Osteoblast (primary cell): ENCODE measurements around the gene THEM5. TPM values are rescaled to one million over a fixed set of nuclear protein-coding genes. Genes with fewer than 3 reads are reported as not detected.
A peak's percentile ranks its signal among the peaks of the same experiment; 100 is the strongest.

ENCODE experiments used
- DNase-seq: peaks from one replicate; pipeline ENCODE4 v3.0.0; 2011; ENCODE audit warnings: low spot score, mixed read lengths; ENCODE audit not compliant: insufficient read length; ENCODE audit errors: missing footprints
- H2AFZ ChIP-seq: 2 replicates; pipeline ENCODE4 v1.6.0; 2011; ENCODE audit warnings: mild to moderate bottlenecking, low read length
- H3K27ac ChIP-seq: 2 replicates; pipeline ENCODE4 v1.5.1; 2011; ENCODE audit warnings: mild to moderate bottlenecking, low read depth, low read length, moderate library complexity
- H3K27me3 ChIP-seq: 2 replicates; pipeline ENCODE4 v1.6.0; 2012; ENCODE audit warnings: mild to moderate bottlenecking, control low read depth, inconsistent platforms, low read length, moderate library complexity; ENCODE audit not compliant: insufficient read depth
- H3K36me3 ChIP-seq: 2 replicates; pipeline ENCODE4 v1.5.1; 2011; ENCODE audit warnings: mild to moderate bottlenecking, low read length, control low read depth, moderate library complexity; ENCODE audit not compliant: insufficient read depth
- H3K4me1 ChIP-seq: 2 replicates; pipeline ENCODE4 v1.5.1; 2011; ENCODE audit warnings: mild to moderate bottlenecking, low read length, control low read depth, moderate library complexity; ENCODE audit not compliant: insufficient read depth
- H3K4me2 ChIP-seq: 2 replicates; pipeline ENCODE4 v1.6.0; 2011; ENCODE audit warnings: mild to moderate bottlenecking, low read length; ENCODE audit not compliant: insufficient read depth
- H3K4me3 ChIP-seq: fragments of 200-600 bp; sonication (generic); 3 replicates; pipeline ENCODE4 v1.5.1; 2012; ENCODE audit warnings: mild to moderate bottlenecking, low read length, inconsistent platforms; ENCODE audit not compliant: insufficient read depth
- H3K79me2 ChIP-seq: 2 replicates; pipeline ENCODE4 v1.6.0; 2012; ENCODE audit warnings: mild to moderate bottlenecking, low read length, control low read depth, inconsistent platforms; ENCODE audit not compliant: insufficient read depth
- H3K9me3 ChIP-seq: 2 replicates; pipeline ENCODE4 v1.5.1; 2011; ENCODE audit warnings: low read depth, low read length, control low read depth
- H4K20me1 ChIP-seq: 2 replicates; pipeline ENCODE4 v1.6.0; 2012; ENCODE audit warnings: mild to moderate bottlenecking, low read length, control low read depth; ENCODE audit not compliant: insufficient read depth
- total RNA-seq: library from RNA; depleted of rRNA; stranded (reverse); fragments of >200 nt; gene quantifications from 2 replicates; pipeline ENCODE4 v1.2.3, GENCODE V29; 2012
- TF ChIP-seq, protein P1 (sequence below): IDR thresholded peaks from 2 replicates; pipeline ENCODE4 v1.5.1; 2011; ENCODE audit warnings: mild to moderate bottlenecking, low read depth, low read length, moderate library complexity; ENCODE audit errors: extremely low read depth

The THEM5 gene
- total RNA-seq, 1 donor = not detected

- Histone ChIP-seq H3K79me2 (no peaks in the 10 kb centered on the region), H3K9me3 (no peaks in the 10 kb centered on the region), H4K20me1 (no peaks in the 10 kb centered on the region), H3K4me2 (no peak overlapping the region), H2AFZ (no peak overlapping the region), H3K4me3 (no peak overlapping the region), H3K36me3 (no peaks in the 10 kb centered on the region), H3K27me3 (peaks cover 31% of the 10 kb centered on the region), H3K27ac (no peak overlapping the region), H3K4me1 (peaks cover 3% of the 10 kb centered on the region)
- TF ChIP-seq, protein P1, sequence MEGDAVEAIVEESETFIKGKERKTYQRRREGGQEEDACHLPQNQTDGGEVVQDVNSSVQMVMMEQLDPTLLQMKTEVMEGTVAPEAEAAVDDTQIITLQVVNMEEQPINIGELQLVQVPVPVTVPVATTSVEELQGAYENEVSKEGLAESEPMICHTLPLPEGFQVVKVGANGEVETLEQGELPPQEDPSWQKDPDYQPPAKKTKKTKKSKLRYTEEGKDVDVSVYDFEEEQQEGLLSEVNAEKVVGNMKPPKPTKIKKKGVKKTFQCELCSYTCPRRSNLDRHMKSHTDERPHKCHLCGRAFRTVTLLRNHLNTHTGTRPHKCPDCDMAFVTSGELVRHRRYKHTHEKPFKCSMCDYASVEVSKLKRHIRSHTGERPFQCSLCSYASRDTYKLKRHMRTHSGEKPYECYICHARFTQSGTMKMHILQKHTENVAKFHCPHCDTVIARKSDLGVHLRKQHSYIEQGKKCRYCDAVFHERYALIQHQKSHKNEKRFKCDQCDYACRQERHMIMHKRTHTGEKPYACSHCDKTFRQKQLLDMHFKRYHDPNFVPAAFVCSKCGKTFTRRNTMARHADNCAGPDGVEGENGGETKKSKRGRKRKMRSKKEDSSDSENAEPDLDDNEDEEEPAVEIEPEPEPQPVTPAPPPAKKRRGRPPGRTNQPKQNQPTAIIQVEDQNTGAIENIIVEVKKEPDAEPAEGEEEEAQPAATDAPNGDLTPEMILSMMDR = no peak
- peak; percentile 57 for DNase-seq
Measured at GRCh38 chr1:151815716-151816327, 37.7 kb downstream of the THEM5 start.

GRCh38 chr1:151814971-151815545 lies 38.5 kb downstream of the THEM5 start:
- H3K27ac ChIP-seq = no peak overlapping the region
- no peaks in the 10 kb centered on the region for H3K79me2 ChIP-seq
- no peak overlapping the region for H3K4me2 ChIP-seq
- DNase-seq = peak; percentile 55
- TF ChIP-seq, protein P1 = no peak
- no peaks in the 10 kb centered on the region for H3K9me3 ChIP-seq
- H4K20me1 ChIP-seq = no peaks in the 10 kb centered on the region
- no peak overlapping the region for H3K4me3 ChIP-seq
- H2AFZ ChIP-seq = no peak overlapping the region
- H3K27me3 ChIP-seq = peaks cover 31% of the 10 kb centered on the region
- peaks cover 3% of the 10 kb centered on the region for H3K4me1 ChIP-seq
- H3K36me3 ChIP-seq = no peaks in the 10 kb centered on the region

GRCh38 chr1:151814426-151814825 lies 39.1 kb downstream of the THEM5 start:
- Histone ChIP-seq H3K4me1 (no peaks in the 10 kb centered on the region), H3K4me2 (no peak overlapping the region), H3K9me3 (no peaks in the 10 kb centered on the region), H3K36me3 (no peaks in the 10 kb centered on the region), H3K79me2 (no peaks in the 10 kb centered on the region), H3K27me3 (peaks cover 35% of the 10 kb centered on the region), H4K20me1 (no peaks in the 10 kb centered on the region), H3K4me3 (no peak overlapping the region), H2AFZ (no peak overlapping the region), H3K27ac (no peak overlapping the region)
- TF ChIP-seq, protein P1 = no peak
- DNase-seq = no peak

GRCh38 chr1:151813271-151813977 lies 40.1 kb downstream of the THEM5 start:
- no peaks in the 10 kb centered on the region for H3K36me3 ChIP-seq
- H3K4me2 ChIP-seq = no peak overlapping the region
- H3K27me3 ChIP-seq = peaks cover 37% of the 10 kb centered on the region
- H4K20me1 ChIP-seq = no peaks in the 10 kb centered on the region
- no peaks in the 10 kb centered on the region for H3K79me2 ChIP-seq
- peak; percentile 19 for DNase-seq
- no peak overlapping the region for H2AFZ ChIP-seq
- H3K4me1 ChIP-seq = no peaks in the 10 kb centered on the region
- H3K4me3 ChIP-seq = no peak overlapping the region
- H3K27ac ChIP-seq = no peak overlapping the region
- H3K9me3 ChIP-seq = no peaks in the 10 kb centered on the region
- TF ChIP-seq, protein P1 = no peak
